ENCODE measurements around the gene ALAS1.

The ALAS1 gene

GRCh38 chr3:52203701-52204100 lies 5.7 kb downstream of the ALAS1 start:
- H2AFZ ChIP-seq (ENCODE audit: low read depth, low read length): no peak overlapping the region
- H2BK12ac ChIP-seq (ENCODE audit: low read length in 2 of 2): no peak overlapping the region
- no peak overlapping the region for H4K91ac ChIP-seq (ENCODE audit: low read length)
- no peak overlapping the region for H3K4me2 ChIP-seq (ENCODE audit: low read length, poor library complexity, severe bottlenecking)
- 100% methylated on average over 1 of the region's 1 CpG for WGBS
- H3K27ac ChIP-seq (ENCODE audit: low read length, poor library complexity, severe bottlenecking): no peak overlapping the region
- H2BK15ac ChIP-seq (ENCODE audit: low read depth, poor library complexity, severe bottlenecking): no peak overlapping the region
- H3K9ac ChIP-seq (ENCODE audit: low read length): no peak overlapping the region
- no peak overlapping the region for H3K18ac ChIP-seq (ENCODE audit: low read depth in 1 of 2, low read length in 2 of 2)
- H3K23ac ChIP-seq (ENCODE audit: low read length in 2 of 2): no peak overlapping the region
- no peaks in the 10 kb centered on the region for H3K27me3 ChIP-seq (ENCODE audit: control insufficient read depth in 1 of 2, insufficient read depth in 1 of 2, low read length in 2 of 2)
- H3K4ac ChIP-seq (ENCODE audit: low read depth in 1 of 2, low read length in 2 of 2): no peak overlapping the region
- no peak overlapping the region for H2BK5ac ChIP-seq (ENCODE audit: low read depth, low read length, poor library complexity, severe bottlenecking)
- H2BK120ac ChIP-seq (ENCODE audit: low read depth, low read length): no peak overlapping the region
- no peak overlapping the region for H3K14ac ChIP-seq (ENCODE audit: low read length in 2 of 2)
- DNase-seq: no peak
- no peaks in the 10 kb centered on the region for H3K9me3 ChIP-seq (ENCODE audit: control insufficient read depth, low read length)
- no peak overlapping the region for H2AK5ac ChIP-seq (ENCODE audit: low read length, severe bottlenecking)
- H3K36me3 ChIP-seq (ENCODE audit: control insufficient read depth in 1 of 2, insufficient read depth in 2 of 2, low read depth in 1 of 2, low read length in 2 of 2): peaks cover 42 to 90% of the 10 kb centered on the region in 2 experiments
- peaks cover 27% of the 10 kb centered on the region for H3K79me1 ChIP-seq (replicated peaks; ENCODE audit: low read length, poor library complexity, severe bottlenecking)
- peaks cover 4% of the 10 kb centered on the region for H3K4me1 ChIP-seq (ENCODE audit: control insufficient read depth, insufficient read depth, low read depth, low read length)
- no peak overlapping the region for H4K8ac ChIP-seq (ENCODE audit: low read length)
- H3K4me3 ChIP-seq (ENCODE audit: insufficient read depth in 1 of 2, low read depth in 1 of 2, low read length in 2 of 2): no peak overlapping the region

- H2BK12ac ChIP-seq (ENCODE audit: low read length in 2 of 2): no peak overlapping the region
- 96% methylated on average over 10 of the region's 10 CpGs for WGBS
Observed at GRCh38 chr3:52204337-52205073, 6.5 kb downstream of the ALAS1 start.

GRCh38 chr3:52205727-52206372 lies 7.9 kb downstream of the ALAS1 start:
- no peak overlapping the region for H3K18ac ChIP-seq (ENCODE audit: low read depth in 1 of 2, low read length in 2 of 2)
- H3K79me1 ChIP-seq (replicated peaks; ENCODE audit: low read length, poor library complexity, severe bottlenecking): peaks cover 20% of the 10 kb centered on the region
- no peak overlapping the region for H3K9ac ChIP-seq (ENCODE audit: low read length)
- H4K91ac ChIP-seq (ENCODE audit: low read length): no peak overlapping the region
- H3K23ac ChIP-seq (ENCODE audit: low read length in 2 of 2): no peak overlapping the region
- H2AK5ac ChIP-seq (ENCODE audit: low read length, severe bottlenecking): no peak overlapping the region
- no peak overlapping the region for H2AFZ ChIP-seq (ENCODE audit: low read depth, low read length)
- H3K9me3 ChIP-seq (ENCODE audit: control insufficient read depth, low read length): no peaks in the 10 kb centered on the region
- no peak overlapping the region for H3K4ac ChIP-seq (ENCODE audit: low read depth in 1 of 2, low read length in 2 of 2)
- no peaks in the 10 kb centered on the region for H3K27me3 ChIP-seq (ENCODE audit: control insufficient read depth in 1 of 2, insufficient read depth in 1 of 2, low read length in 2 of 2)
- no peak overlapping the region for H2BK5ac ChIP-seq (ENCODE audit: low read depth, low read length, poor library complexity, severe bottlenecking)
- no peak overlapping the region for H2BK12ac ChIP-seq (ENCODE audit: low read length in 2 of 2)
- WGBS: 96% methylated on average over 5 of the region's 6 CpGs
- no peak overlapping the region for H3K27ac ChIP-seq (ENCODE audit: low read length, poor library complexity, severe bottlenecking)
- no peaks in the 10 kb centered on the region for H3K4me1 ChIP-seq (ENCODE audit: control insufficient read depth, insufficient read depth, low read depth, low read length)
- H3K4me3 ChIP-seq (ENCODE audit: insufficient read depth in 1 of 2, low read depth in 1 of 2, low read length in 2 of 2): no peak overlapping the region
- no peak overlapping the region for H3K14ac ChIP-seq (ENCODE audit: low read length in 2 of 2)
- H3K4me2 ChIP-seq (ENCODE audit: low read length, poor library complexity, severe bottlenecking): no peak overlapping the region
- no peak overlapping the region for H2BK15ac ChIP-seq (ENCODE audit: low read depth, poor library complexity, severe bottlenecking)
- H4K8ac ChIP-seq (ENCODE audit: low read length): no peak overlapping the region
- H2BK120ac ChIP-seq (ENCODE audit: low read depth, low read length): no peak overlapping the region
- peaks cover 48 to 96% of the 10 kb centered on the region in 2 experiments for H3K36me3 ChIP-seq (ENCODE audit: control insufficient read depth in 1 of 2, insufficient read depth in 2 of 2, low read depth in 1 of 2, low read length in 2 of 2)
- DNase-seq: no peak

More at GRCh38 chr3:52204337-52205073, 6.5 kb downstream of the ALAS1 start:
- H3K9me3 ChIP-seq (ENCODE audit: control insufficient read depth, low read length): no peaks in the 10 kb centered on the region
- no peak overlapping the region for H3K4me3 ChIP-seq (ENCODE audit: insufficient read depth in 1 of 2, low read depth in 1 of 2, low read length in 2 of 2)
- no peak overlapping the region for H3K14ac ChIP-seq (ENCODE audit: low read length in 2 of 2)
- peaks cover 21% of the 10 kb centered on the region for H3K79me1 ChIP-seq (replicated peaks; ENCODE audit: low read length, poor library complexity, severe bottlenecking)
- H2AK5ac ChIP-seq (ENCODE audit: low read length, severe bottlenecking): no peak overlapping the region
- no peak overlapping the region for H3K18ac ChIP-seq (ENCODE audit: low read depth in 1 of 2, low read length in 2 of 2)
- no peak overlapping the region for H2BK15ac ChIP-seq (ENCODE audit: low read depth, poor library complexity, severe bottlenecking)
- no peak for DNase-seq
- no peak overlapping the region for H4K91ac ChIP-seq (ENCODE audit: low read length)
- H3K27ac ChIP-seq (ENCODE audit: low read length, poor library complexity, severe bottlenecking): no peak overlapping the region
- peaks cover 39 to 92% of the 10 kb centered on the region in 2 experiments for H3K36me3 ChIP-seq (ENCODE audit: control insufficient read depth in 1 of 2, insufficient read depth in 2 of 2, low read depth in 1 of 2, low read length in 2 of 2)
- no peak overlapping the region for H2BK120ac ChIP-seq (ENCODE audit: low read depth, low read length)
- no peak overlapping the region for H4K8ac ChIP-seq (ENCODE audit: low read length)
- no peak overlapping the region for H2AFZ ChIP-seq (ENCODE audit: low read depth, low read length)
- no peak overlapping the region for H2BK5ac ChIP-seq (ENCODE audit: low read depth, low read length, poor library complexity, severe bottlenecking)
- H3K4me2 ChIP-seq (ENCODE audit: low read length, poor library complexity, severe bottlenecking): no peak overlapping the region
- no peak overlapping the region for H3K4ac ChIP-seq (ENCODE audit: low read depth in 1 of 2, low read length in 2 of 2)
- no peak overlapping the region for H3K23ac ChIP-seq (ENCODE audit: low read length in 2 of 2)
- H3K4me1 ChIP-seq (ENCODE audit: control insufficient read depth, insufficient read depth, low read depth, low read length): no peaks in the 10 kb centered on the region
- H3K27me3 ChIP-seq (ENCODE audit: control insufficient read depth in 1 of 2, insufficient read depth in 1 of 2, low read length in 2 of 2): no peaks in the 10 kb centered on the region
- H3K9ac ChIP-seq (ENCODE audit: low read length): no peak overlapping the region

GRCh38 chr3:52208556-52208955 lies 10.6 kb downstream of the ALAS1 start:
- Histone ChIP-seq H3K18ac (ENCODE audit: low read depth in 1 of 2, low read length in 2 of 2) (no peak overlapping the region), H3K4me2 (ENCODE audit: low read length, poor library complexity, severe bottlenecking) (no peak overlapping the region), H4K91ac (ENCODE audit: low read length) (no peak overlapping the region), H3K23ac (ENCODE audit: low read length in 2 of 2) (no peak overlapping the region), H3K4me1 (ENCODE audit: control insufficient read depth, insufficient read depth, low read depth, low read length) (no peaks in the 10 kb centered on the region), H2BK120ac (ENCODE audit: low read depth, low read length) (no peak overlapping the region), H3K27me3 (ENCODE audit: control insufficient read depth in 1 of 2, insufficient read depth in 1 of 2, low read length in 2 of 2) (no peaks in the 10 kb centered on the region), H3K9ac (ENCODE audit: low read length) (no peak overlapping the region), H4K8ac (ENCODE audit: low read length) (no peak overlapping the region), H2BK15ac (ENCODE audit: low read depth, poor library complexity, severe bottlenecking) (no peak overlapping the region), H2BK5ac (ENCODE audit: low read depth, low read length, poor library complexity, severe bottlenecking) (no peak overlapping the region), H2AFZ (ENCODE audit: low read depth, low read length) (no peak overlapping the region), H3K36me3 (ENCODE audit: control insufficient read depth in 1 of 2, insufficient read depth in 2 of 2, low read depth in 1 of 2, low read length in 2 of 2) (peaks cover 60 to 95% of the 10 kb centered on the region in 2 experiments), H3K27ac (ENCODE audit: low read length, poor library complexity, severe bottlenecking) (no peak overlapping the region), H2AK5ac (ENCODE audit: low read length, severe bottlenecking) (no peak overlapping the region), H3K4me3 (ENCODE audit: insufficient read depth in 1 of 2, low read depth in 1 of 2, low read length in 2 of 2) (no peak overlapping the region), H3K9me3 (ENCODE audit: control insufficient read depth, low read length) (no peaks in the 10 kb centered on the region), H3K14ac (ENCODE audit: low read length in 2 of 2) (no peak overlapping the region), H2BK12ac (ENCODE audit: low read length in 2 of 2) (no peak overlapping the region), H3K4ac (ENCODE audit: low read depth in 1 of 2, low read length in 2 of 2) (no peak overlapping the region), H3K79me1 (replicated peaks; ENCODE audit: low read length, poor library complexity, severe bottlenecking) (peaks cover 23% of the 10 kb centered on the region)
- WGBS: 100% methylated on average over 4 of the region's 4 CpGs
- DNase-seq: no peak
